Activated CD8-positive, alpha-beta memory T cell treated with anti-CD3 and anti-CD28 coated beads for 48 hours (primary cell): ENCODE measurements around the gene CUL4A.
"Not testable (repeated sequence)": the region's sequence is repeated elsewhere in the genome, so short reads cannot be mapped to it uniquely, and the experiment has no call there.

Experiments used
- DNase-seq, 3 experiments: peaks; one replicate each; pipeline ENCODE4 v3.0.0-alpha.2; 2020; ENCODE audit warnings: low read depth in 2 of 3, low spot score in 2 of 3

CUL4A gene

GRCh38 chr13:113288880-113289279, 79.5 kb downstream of the CUL4A start:
- no peak for DNase-seq

- no peak for DNase-seq
Observed at GRCh38 chr13:113291129-113291528, 81.7 kb downstream of the CUL4A start.

GRCh38 chr13:113292021-113292862, 82.8 kb downstream of the CUL4A start:
- DNase-seq: no peak

- no peak for DNase-seq
Observed at GRCh38 chr13:113293686-113294085, 84.3 kb downstream of the CUL4A start.

- no peak for DNase-seq
Observed at GRCh38 chr13:113295776-113296175, 86.4 kb downstream of the CUL4A start.

GRCh38 chr13:113296823-113297369, 87.5 kb downstream of the CUL4A start, which contains the start of gene LAMP1:
LAMP1 (plus strand) TSS chr13:113297239; CDS start chr13:113297435, 196 bp downstream.
- peak; percentile 99 to 100 (median 100) for DNase-seq

- peak; percentile 16 to 26 (median 18) for DNase-seq
Observed at GRCh38 chr13:113297370-113298042, 88.1 kb downstream of the CUL4A start.

- no peak for DNase-seq
Observed at GRCh38 chr13:113298043-113298945, 88.9 kb downstream of the CUL4A start.

GRCh38 chr13:113299951-113300350, 90.5 kb downstream of the CUL4A start:
- DNase-seq: no peak

- DNase-seq: no peak
Observed at GRCh38 chr13:113302986-113303385, 93.6 kb downstream of the CUL4A start.

GRCh38 chr13:113304121-113304520, 94.7 kb downstream of the CUL4A start:
- no peak for DNase-seq

- DNase-seq: no peak
Observed at GRCh38 chr13:113305208-113305607, 95.8 kb downstream of the CUL4A start.

- DNase-seq: no peak
Observed at GRCh38 chr13:113307491-113307890, 98.1 kb downstream of the CUL4A start.

- DNase-seq: no peak
Observed at GRCh38 chr13:113309473-113309872, 100.1 kb downstream of the CUL4A start.

- not testable (repeated sequence) for DNase-seq
Observed at GRCh38 chr13:113314112-113314511, 104.7 kb downstream of the CUL4A start.

- DNase-seq: not testable (repeated sequence)
Observed at GRCh38 chr13:113314895-113315470, 105.6 kb downstream of the CUL4A start.

- no peak for DNase-seq
Observed at GRCh38 chr13:113315992-113316391, 106.6 kb downstream of the CUL4A start.
